GM20431 (cell line): ENCODE data around the gene CETP.
"Not testable (repeated sequence)": the region's sequence is repeated elsewhere in the genome, so short reads cannot be mapped to it uniquely, and the experiment has no call there.

Experiments used
- in situ Hi-C: fragments of 300-500 bp; cut with MseI, MboI; formaldehyde crosslinking; loops from one replicate; pipeline ENCODE4 v1.15.0; 2020; ENCODE audit warnings: low sequenced_read_pairs; ENCODE audit not compliant: unreplicated experiment

CETP gene

DNA sequence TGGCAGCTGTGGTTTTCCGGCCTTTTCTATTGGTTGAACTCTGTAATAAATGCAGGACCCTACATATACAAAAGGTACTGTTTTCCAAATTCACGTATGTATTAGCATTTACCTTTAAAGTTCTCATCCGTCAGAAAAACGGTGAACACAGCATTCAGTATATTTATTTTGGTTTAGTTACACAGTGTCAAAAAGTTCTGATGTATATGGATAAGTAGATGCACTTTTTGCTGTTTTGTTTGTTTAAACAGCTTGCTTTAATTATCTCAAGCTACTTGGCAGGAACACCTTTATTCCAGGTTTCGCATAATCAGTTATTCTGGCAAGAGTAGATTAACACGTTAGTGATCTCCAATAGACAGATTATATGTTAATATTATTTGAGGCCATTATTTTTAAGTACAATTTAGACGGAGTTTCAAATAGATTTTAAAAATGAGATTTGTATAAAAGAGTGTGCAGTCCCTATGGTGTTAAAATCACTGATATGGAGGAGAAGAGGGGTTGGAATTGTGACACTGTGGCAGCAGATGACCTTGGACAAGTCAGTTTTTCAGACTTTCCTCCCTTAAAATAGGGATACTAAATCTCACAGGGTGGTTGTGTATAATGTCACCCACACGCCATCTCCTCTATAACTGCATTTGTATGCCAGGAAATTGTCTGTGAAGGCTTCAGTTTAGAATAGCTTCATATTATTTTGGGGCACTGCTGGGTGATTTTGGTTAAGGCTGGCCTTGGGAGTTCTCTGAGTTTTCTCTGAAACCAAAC, 27.7 kb upstream of the CETP start:
- in situ Hi-C loops, result no loop called here

DNA sequence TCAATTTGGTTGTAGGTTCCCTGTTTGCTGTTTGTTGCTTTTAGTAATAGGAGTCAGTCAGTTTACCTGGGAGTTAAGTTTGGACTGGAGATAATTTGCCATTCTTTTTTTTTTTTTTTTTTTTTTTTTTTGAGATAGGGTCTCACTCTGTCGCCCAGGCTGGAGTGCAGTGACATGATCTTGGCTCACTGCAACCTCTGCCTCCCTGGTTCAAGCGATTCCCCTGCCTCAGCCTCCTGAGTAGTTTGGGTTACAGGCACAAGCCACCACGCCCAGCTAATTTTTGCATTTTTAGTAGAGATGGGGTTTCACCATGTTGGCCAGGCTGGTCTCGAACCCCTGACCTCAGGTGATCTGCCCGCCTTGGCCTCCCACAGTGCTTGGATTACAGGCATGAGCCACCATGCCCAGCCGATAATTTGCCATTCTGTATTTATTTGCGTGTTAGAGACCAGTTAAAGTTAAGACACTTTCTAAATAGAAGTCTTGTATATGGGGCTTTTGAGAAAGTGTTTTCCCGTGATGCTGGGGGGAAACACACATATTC, 27.1 kb upstream of the CETP start:
- in situ Hi-C loops, result not testable (repeated sequence)

DNA sequence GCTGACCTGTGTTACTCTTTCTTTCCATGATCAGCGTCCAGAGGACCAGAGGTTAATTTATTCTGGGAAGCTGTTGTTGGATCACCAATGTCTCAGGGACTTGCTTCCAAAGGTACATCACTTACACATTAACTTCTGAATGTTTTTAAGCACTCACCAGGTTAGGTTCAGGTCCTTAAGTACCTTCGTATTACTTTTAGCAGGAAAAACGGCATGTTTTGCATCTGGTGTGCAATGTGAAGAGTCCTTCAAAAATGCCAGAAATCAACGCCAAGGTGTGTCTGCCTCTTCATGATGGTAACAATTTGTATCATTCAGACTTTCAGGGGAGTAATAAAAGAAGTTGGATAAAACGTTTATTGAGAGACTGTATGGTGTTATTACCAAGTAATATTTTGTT, 26.5 kb upstream of the CETP start:
- in situ Hi-C loops, result no loop called here

DNA sequence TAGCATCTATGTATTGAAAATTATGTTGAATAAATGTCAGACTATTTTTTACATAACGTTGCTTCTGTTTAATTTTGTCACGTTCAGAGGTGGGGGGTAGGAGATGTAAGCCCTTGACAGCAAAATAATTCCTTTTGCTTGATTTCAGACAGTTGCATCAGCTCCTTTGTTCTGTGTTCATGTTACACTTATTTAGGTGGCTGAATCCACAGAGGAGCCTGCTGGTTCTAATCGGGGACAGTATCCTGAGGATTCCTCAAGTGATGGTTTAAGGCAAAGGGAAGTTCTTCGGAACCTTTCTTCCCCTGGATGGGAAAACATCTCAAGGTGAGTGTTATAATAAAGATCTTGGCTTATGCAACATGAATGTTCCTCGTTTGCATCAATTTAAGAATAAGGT, 25.3 kb upstream of the CETP start:
- in situ Hi-C loops, result no loop called here

DNA sequence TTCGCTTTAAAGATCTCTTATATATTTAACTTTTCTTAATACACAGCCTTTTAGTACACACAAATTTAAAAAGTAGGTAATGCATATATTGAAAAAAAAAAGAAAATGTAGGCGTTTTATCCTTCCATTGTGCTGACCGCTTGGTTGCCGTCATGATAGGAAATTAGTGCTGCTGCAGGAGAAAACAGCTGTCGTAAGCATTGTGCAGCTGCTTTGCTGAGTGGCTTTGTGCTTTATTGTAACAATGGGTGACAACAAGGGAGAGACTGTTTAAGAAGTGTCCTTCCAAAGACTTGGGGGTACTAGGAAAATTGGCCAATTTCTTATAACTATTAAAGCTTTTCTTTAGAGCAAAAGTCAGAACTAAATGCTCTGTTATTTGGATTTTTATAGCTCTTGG, 24.8 kb upstream of the CETP start:
- in situ Hi-C loops, result no loop called here

- in situ Hi-C loops, result no loop called here
Measured at GRCh38 chr16:56938664-56939513, 22.9 kb upstream of the CETP start.

GRCh38 chr16:56939801-56940200, 21.9 kb upstream of the CETP start:
- in situ Hi-C loops, result no loop called here

DNA sequence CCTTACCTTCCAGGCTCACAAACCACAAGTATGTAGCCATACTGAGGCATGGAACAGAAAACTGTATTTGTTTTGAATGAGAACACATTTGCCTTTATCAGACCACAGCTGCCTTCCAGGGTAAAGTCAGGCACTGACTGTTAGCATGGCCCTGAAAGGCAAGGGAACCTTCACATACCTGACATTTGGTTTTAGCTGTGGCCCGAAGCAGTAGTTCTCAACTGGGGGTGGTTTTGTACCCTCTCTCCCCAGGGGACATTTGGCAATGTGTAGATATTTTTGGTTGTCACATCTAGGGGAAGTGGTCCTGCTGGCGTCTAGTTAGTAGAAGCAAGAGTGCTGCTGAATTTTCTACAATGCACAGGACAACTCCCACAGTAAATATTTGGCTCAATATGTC, 20.7 kb upstream of the CETP start:
- in situ Hi-C loops, result no loop called here

DNA sequence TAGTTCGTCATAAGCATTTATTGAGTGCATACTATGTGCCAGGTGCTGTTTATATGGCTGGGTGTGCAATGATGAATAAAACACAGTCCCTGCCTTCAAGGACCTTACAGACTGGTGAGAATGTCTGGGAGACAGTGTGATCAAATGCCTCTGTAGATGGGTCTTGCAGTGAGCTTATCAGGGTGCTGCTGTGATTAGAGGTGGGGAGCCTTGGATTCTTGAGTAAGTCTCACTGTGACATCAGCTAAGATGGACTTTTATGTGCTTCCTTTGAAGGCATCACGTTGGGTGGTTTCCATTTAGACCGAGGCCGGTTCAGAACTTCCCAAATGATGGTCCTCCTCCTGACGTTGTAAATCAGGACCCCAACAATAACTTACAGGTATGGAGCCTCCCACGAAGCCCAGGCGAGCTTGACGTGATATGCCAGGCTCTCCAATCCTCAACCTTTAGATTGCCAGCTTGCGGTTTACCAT, 19.9 kb upstream of the CETP start:
- in situ Hi-C loops, result no loop called here

GRCh38 chr16:56943761-56944375, 17.9 kb upstream of the CETP start:
- in situ Hi-C loops, result no loop called here

GRCh38 chr16:56944954-56945839, 16.6 kb upstream of the CETP start:
- in situ Hi-C loops, result no loop called here

DNA sequence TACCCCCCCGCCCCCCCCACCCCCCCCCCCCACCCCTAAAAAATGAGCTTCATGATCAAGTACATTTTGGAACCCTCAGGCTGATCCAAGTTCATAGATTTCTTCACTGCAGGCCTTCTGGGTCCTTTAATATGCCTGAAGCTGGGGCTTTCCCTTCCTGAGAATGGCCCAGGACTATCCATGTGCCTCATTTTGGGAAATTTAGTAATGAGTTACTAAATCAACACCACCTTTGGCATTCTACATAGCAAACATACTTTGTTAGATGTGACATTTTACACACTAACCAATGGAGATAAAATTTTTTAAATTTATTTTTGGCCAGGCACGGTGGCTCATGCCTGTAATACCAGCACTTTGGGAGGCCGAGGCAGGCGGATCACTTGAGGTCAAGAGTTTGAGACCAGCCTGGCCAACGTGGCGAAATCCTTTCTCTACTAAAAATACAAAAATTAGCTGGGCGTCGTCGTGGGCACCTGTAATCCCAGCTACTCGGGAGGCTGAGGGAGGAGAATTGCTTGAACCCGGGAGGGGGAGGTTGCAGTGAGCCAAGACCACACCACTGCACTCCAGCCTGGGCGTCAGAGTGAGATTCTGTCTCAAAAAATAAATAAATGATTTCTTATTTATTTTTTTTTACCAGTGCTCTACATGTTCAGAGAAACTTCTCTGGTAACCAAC, 15.8 kb upstream of the CETP start:
- in situ Hi-C loops, result no loop called here

GRCh38 chr16:56946767-56947603, 14.8 kb upstream of the CETP start:
- in situ Hi-C loops, result no loop called here

- in situ Hi-C loops, result no loop called here
Measured at GRCh38 chr16:56947604-56947995, 14.2 kb upstream of the CETP start.

- in situ Hi-C loops, result no loop called here
Measured at GRCh38 chr16:56948234-56948633, 13.5 kb upstream of the CETP start.

GRCh38 chr16:56950051-56950450, 11.7 kb upstream of the CETP start:
- in situ Hi-C loops, result loop anchor here (10.0 kb wide), 1 partner anchor 85 kb away; the partner anchor contains the start of gene SLC12A3

DNA sequence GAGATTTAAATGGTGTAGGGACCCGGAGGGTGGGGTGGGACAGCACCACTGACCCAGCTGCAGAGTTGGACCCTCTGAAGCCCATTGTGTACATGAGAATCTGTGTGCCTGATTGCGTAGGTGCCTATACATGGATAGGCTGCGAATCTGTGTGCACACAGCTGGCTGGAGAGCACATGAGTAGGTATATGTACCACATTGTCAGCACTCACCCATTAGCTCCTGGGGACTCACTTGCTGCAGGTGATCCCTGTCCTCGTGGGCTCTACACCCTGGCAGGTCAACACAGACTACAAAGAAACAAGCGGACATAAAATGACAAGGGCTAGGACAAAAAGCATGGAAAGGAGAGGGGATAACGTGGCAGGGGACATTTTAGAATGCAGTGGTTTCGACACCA, 11.3 kb upstream of the CETP start:
- in situ Hi-C loops, result loop anchor here (10.0 kb wide), 1 partner anchor 86 kb away; the partner anchor contains the start of gene SLC12A3
